NOMO-1 treated with DMSO at 0.1 percent for 48 hours (cell line): ENCODE data around the gene SNRPB.
"Not testable (repeated sequence)": the region's sequence is repeated elsewhere in the genome, so short reads cannot be mapped to it uniquely, and the experiment has no call there.

Experiments used
- DNase-seq: peaks from one replicate; lab custom pipeline; 2025; ENCODE audit not compliant: unreplicated experiment; lab: John Stamatoyannopoulos, UW

Gene SNRPB

DNA sequence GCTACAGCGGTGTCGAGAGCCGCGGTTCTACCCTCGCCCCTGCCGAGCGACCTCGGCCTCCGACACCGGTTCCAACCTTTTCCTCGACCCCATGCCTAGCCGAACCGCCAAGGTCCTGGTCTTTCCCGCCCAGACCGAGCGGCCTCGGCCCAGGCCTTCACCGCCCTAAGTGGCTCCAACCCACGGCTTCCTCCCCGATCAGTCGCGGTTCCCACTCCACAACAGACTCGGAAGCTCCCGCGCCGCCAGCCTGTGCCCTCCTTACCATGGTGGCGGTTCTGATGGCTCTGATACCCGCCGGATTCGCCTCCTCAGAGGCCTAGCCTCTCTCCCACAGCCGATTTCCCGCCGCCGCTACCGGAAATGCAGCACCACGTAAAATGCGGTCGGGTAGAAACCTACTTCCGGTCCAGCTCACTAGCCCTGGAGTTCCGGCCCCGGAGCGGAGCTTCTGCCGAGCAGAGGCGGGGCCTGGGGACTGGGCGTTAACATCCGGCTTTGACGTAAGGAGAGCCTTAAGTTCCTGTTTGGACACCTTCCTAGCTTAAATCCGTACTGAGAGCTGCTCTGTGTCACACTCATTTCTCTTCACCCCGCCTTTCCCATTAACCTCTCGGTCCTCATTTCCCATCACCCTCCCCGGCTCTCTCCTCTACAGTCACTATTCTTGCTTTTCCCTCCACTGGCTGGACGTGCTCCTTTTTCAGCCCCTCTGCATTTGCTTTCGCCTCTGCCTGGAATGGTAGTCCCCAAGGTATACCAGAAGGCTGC lies at the start of gene SNRPB:
Gene SNRPB, minus strand, starts transcription at position 367 of the 771 bp plus-strand sequence. Its CDS starts 99 bp downstream, at position 268.
- peak; percentile 98 for DNase-seq

DNA sequence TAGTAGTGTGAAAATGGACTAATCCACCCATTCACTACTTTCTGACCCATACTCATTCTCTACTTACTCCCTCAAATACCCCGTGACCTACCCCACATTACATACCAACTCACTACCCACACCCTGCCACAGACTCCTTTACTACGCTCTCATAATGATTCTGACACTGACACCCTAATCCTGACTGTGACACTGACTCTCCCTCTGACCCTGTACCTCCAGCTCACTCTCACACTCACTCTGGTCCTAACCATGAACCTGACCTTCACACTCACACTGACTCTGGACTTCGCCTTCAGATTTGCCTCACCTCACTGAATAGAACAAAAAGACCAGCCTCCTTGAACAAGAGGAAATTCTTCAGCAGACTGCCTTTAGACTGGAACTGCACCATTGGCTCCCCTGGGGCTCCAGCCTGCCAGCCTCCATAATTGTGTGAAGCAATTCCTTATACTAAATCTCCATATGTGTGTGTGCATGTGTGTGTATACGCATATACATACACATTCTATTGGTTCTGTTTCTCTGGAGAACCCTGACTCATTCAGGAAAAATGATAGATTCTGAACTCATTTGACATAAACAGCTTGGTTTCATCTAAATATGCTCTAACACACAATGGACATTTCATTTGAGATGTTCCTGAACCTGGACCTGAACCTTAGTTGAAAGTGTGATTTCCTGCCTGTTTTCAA lies 48.7 kb upstream of the SNRPB start:
- DNase-seq: no peak

GRCh38 chr20:2518558-2518957 lies 48.0 kb upstream of the SNRPB start:
- no peak for DNase-seq

GRCh38 chr20:2518096-2518495 lies 47.5 kb upstream of the SNRPB start:
- no peak for DNase-seq

- DNase-seq: no peak
Measured at GRCh38 chr20:2516399-2516798, 45.8 kb upstream of the SNRPB start.

DNA sequence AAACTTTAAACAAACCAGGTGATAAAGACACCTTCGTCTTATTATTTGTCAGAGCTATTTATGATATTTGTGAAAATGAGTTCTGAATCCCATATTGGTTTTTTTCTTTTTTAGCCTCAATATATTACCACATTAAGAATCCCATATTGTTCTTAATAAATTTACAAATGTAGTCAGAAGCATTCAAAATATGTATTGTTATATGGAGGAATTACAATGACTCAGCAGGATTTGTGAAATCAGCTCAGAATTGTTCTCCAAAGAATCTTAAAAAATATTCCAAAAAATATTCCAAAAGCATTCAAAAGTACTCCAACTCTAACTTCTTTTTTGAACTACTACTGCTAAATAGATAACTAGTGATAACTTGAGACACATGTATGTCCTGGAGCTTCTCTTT lies 44.6 kb upstream of the SNRPB start:
- no peak for DNase-seq

GRCh38 chr20:2509794-2510193 lies 39.2 kb upstream of the SNRPB start:
- DNase-seq: no peak

GRCh38 chr20:2509468-2509781 lies 38.8 kb upstream of the SNRPB start:
- no peak for DNase-seq

- DNase-seq: peak; percentile 86
Measured at GRCh38 chr20:2508631-2509467, 38.3 kb upstream of the SNRPB start, which contains the start of gene ZNF343. Gene ZNF343, minus strand, starts transcription at chr20:2508915. Its CDS starts 15,020 bp downstream, at chr20:2493895.

GRCh38 chr20:2507875-2508630 lies 37.5 kb upstream of the SNRPB start:
- DNase-seq: no peak

- DNase-seq: no peak
Measured at GRCh38 chr20:2507464-2507863, 36.9 kb upstream of the SNRPB start.

DNA sequence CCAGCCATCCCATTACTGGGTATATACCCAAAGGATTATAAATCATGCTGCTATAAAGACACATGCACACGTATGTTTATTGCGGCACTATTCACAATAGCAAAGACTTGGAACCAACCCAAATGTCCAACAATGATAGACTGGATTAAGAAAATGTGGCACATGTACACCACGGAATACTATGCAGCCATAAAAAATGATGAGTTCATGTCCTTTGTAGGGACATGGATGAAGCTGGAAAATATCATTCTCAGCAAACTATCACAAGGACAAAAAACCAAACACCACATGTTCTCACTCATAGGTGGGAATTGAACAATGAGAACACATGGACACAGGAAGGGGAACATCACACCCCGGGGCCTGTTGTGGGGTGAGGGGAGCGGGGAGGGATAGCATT lies 35.8 kb upstream of the SNRPB start:
- not testable (repeated sequence) for DNase-seq

- DNase-seq: not testable (repeated sequence)
Measured at GRCh38 chr20:2504803-2505202, 34.2 kb upstream of the SNRPB start.

- not testable (repeated sequence) for DNase-seq
Measured at GRCh38 chr20:2502808-2503384, 32.3 kb upstream of the SNRPB start.

DNA sequence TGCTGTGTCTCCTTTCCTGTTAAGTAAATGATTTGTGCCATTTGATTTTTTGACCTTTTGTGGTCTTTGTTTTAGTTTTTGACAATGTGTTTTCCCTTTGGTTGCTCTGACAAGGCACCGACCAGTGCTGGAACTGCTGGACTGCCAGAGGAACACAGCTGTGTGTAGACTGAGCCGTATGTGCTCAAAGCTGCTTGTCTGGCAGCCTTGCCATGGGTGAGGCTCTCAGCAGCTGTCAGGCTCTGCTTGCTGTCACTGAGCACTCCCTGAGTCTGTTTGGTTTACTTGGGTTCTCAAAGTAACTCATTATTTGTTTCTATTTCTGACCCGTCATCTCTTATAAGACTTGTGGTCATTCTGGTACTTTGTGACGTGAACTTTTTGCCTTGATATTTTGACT lies 15.1 kb upstream of the SNRPB start:
- DNase-seq: no peak

- no peak for DNase-seq
Measured at GRCh38 chr20:2485080-2485479, 14.5 kb upstream of the SNRPB start.

DNA sequence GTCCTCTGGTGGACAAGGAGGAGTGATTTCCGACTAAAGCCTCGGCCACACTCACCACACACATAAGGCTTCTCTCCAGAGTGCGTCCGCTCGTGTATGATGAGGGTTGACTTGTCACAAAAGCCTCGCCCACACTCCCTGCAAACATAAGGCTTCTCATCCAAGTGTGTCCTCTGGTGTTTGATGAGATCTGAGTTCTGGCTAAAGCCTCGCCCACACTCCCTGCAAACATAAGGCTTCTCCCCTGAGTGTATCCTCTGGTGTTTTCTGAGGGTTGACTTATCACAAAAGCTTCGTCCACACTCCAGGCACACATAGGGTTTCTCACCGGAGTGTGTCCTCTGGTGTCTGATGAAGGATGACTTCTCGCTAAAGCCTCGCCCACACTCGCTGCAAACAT lies 12.9 kb upstream of the SNRPB start:
- DNase-seq: no peak

DNA sequence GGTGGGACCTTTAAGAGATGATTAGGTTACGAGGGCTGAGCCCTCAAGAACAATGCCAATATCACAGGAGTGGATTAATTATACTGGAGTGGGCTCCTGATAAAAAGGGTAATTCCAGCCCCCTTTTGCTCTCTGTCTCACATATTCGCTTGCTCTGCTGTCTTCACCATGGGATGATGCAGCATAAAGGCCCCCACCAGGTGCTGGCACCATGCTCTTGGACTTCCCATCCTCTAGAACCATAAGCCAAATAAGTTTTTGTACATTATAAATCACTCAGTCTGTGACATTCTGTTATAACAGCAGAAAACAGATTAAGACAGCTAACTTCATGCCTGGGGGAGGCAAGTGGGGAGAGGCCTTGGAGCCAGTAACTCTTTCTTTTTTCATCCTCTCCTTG lies 9.8 kb upstream of the SNRPB start:
- no peak for DNase-seq

DNA sequence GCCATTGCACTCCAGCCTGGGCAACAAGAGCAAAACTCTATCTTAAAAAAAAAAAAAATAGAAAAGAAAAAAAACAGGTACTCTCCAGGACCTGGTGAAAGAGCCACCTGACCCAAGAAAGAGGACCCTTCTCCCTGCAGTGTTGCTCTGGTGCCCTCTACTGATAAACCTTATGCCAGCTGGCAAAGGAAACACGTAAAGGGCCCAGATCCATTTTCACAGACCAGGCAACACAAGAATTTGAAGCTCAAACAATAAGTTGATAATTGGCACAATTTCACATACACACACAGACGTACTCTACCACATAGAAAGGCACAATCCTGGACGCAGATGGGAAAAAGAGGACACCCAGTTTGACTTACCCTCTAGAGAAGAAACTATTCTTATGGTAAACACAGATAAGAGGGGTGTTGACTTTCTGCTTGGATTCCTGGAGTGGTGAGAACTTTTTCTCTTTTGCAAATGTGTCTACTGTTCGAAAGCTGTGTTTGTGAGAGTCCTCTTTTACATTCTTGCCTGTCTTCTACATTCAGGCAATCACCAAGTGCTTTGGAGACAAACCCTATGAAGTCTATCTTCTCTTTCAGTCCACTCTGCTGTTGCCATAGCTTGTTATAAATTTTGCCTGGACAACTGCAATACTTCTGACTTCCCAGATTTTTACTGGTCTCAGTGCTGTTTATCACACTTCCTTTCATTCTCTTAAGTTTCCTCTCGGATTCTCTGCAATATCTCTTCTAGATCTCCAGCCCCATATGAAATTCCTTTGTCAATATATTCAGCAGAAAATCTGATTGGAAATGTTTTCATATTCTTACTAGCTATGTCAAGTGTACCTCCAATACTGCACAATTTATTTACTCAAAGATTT lies 6.4 kb upstream of the SNRPB start:
- DNase-seq: no peak
